ENCODE measurements around the gene ZBTB8A.
A peak's percentile ranks its signal among the peaks of the same experiment; 100 is the strongest.
"Not testable (repeated sequence)": the region's sequence is repeated elsewhere in the genome, so short reads cannot be mapped to it uniquely, and the experiment has no call there.

ZBTB8A gene

GRCh38 chr1:32536764-32537163 is 2.5 kb upstream of the ZBTB8A start:
- no peak for DNase-seq (ENCODE audit: low read depth, low spot score)

GRCh38 chr1:32539584-32540571 is 651 bp downstream of the ZBTB8A start:
- DNase-seq (ENCODE audit: low read depth, low spot score): peak; percentile 73

GRCh38 chr1:32540605-32541004 is 1.4 kb downstream of the ZBTB8A start:
- peak; percentile 6 for DNase-seq (ENCODE audit: low read depth, low spot score)

- DNase-seq (ENCODE audit: low read depth, low spot score): no peak
Measured at GRCh38 chr1:32541064-32541566, 1.9 kb downstream of the ZBTB8A start.

- DNase-seq (ENCODE audit: low read depth, low spot score): no peak
Measured at GRCh38 chr1:32546611-32547010, 7.4 kb downstream of the ZBTB8A start.

GRCh38 chr1:32549616-32550015 is 10.4 kb downstream of the ZBTB8A start:
- no peak for DNase-seq (ENCODE audit: low read depth, low spot score)

GRCh38 chr1:32554288-32554687 is 15.1 kb downstream of the ZBTB8A start:
- no peak for DNase-seq (ENCODE audit: low read depth, low spot score)

- DNase-seq (ENCODE audit: low read depth, low spot score): not testable (repeated sequence)
Measured at GRCh38 chr1:32557035-32557434, 17.8 kb downstream of the ZBTB8A start.

- no peak for DNase-seq (ENCODE audit: low read depth, low spot score)
Measured at GRCh38 chr1:32557812-32558211, 18.6 kb downstream of the ZBTB8A start.

- no peak for DNase-seq (ENCODE audit: low read depth, low spot score)
Measured at GRCh38 chr1:32568929-32569328, 29.7 kb downstream of the ZBTB8A start.

GRCh38 chr1:32580348-32581017 is 41.3 kb downstream of the ZBTB8A start:
- DNase-seq (ENCODE audit: low read depth, low spot score): no peak

- peak; percentile 31 for DNase-seq (ENCODE audit: low read depth, low spot score)
Measured at GRCh38 chr1:32592943-32593342, 53.7 kb downstream of the ZBTB8A start.

GRCh38 chr1:32600034-32600433 is 60.8 kb downstream of the ZBTB8A start:
- DNase-seq (ENCODE audit: low read depth, low spot score): no peak

GRCh38 chr1:32605711-32606424 is 66.6 kb downstream of the ZBTB8A start:
- no peak for DNase-seq (ENCODE audit: low read depth, low spot score)

GRCh38 chr1:32606565-32607371 is 67.5 kb downstream of the ZBTB8A start:
- DNase-seq (ENCODE audit: low read depth, low spot score): no peak

GRCh38 chr1:32609180-32609579 is 70.0 kb downstream of the ZBTB8A start:
- DNase-seq (ENCODE audit: low read depth, low spot score): no peak

GRCh38 chr1:32611859-32612188 is 72.6 kb downstream of the ZBTB8A start:
- DNase-seq (ENCODE audit: low read depth, low spot score): no peak

GRCh38 chr1:32612189-32612881 is 73.1 kb downstream of the ZBTB8A start:
- peak; percentile 92 for DNase-seq (ENCODE audit: low read depth, low spot score)

- DNase-seq (ENCODE audit: low read depth, low spot score): no peak
Measured at GRCh38 chr1:32613472-32613871, 74.2 kb downstream of the ZBTB8A start.

GRCh38 chr1:32618673-32619221 is 79.5 kb downstream of the ZBTB8A start:
- no peak for DNase-seq (ENCODE audit: low read depth, low spot score)
